Smooth muscle cell (in vitro differentiated cells): Measurements from ENCODE around the gene EXTL1. TPM values are rescaled to one million over a fixed set of nuclear protein-coding genes. Genes with fewer than 3 reads are reported as not detected.

Experiments
- DNase-seq: peaks from one replicate; lab custom pipeline; 2025; ENCODE audit not compliant: unreplicated experiment; lab: John Stamatoyannopoulos, UW
- H2AFZ ChIP-seq: fragments of 200-600 bp; sonication (generic); 2 replicates; pipeline ENCODE4 v1.6.0; 2016; ENCODE audit warnings: antibody characterized with exemption, low read depth, mild to moderate bottlenecking
- H3F3A ChIP-seq: fragments of 200-600 bp; sonication (generic); 2 replicates; pipeline ENCODE4 v1.6.0; 2017; ENCODE audit warnings: antibody characterized with exemption, low read depth
- H3K27ac ChIP-seq: fragments of 200-600 bp; sonication (generic); 2 replicates; pipeline ENCODE4 v1.5.1; 2016; ENCODE audit warnings: low read depth, mild to moderate bottlenecking
- H3K27me3 ChIP-seq: fragments of 200-600 bp; sonication (generic); 2 replicates; pipeline ENCODE4 v1.6.1; 2016; ENCODE audit warnings: low read depth, mild to moderate bottlenecking
- H3K36me3 ChIP-seq: fragments of 200-600 bp; sonication (generic); 2 replicates; pipeline ENCODE4 v1.5.1; 2016; ENCODE audit warnings: low read depth
- H3K4me1 ChIP-seq: fragments of 200-600 bp; sonication (generic); 2 replicates; pipeline ENCODE4 v1.5.1; 2016; ENCODE audit warnings: low read depth
- H3K4me2 ChIP-seq: fragments of 200-600 bp; sonication (generic); 2 replicates; pipeline ENCODE4 v1.6.0; 2016; ENCODE audit warnings: mild to moderate bottlenecking
- H3K4me3 ChIP-seq: fragments of 200-600 bp; sonication (generic); 2 replicates; pipeline ENCODE4 v1.5.1; 2016; ENCODE audit warnings: mild to moderate bottlenecking
- H3K79me2 ChIP-seq: fragments of 200-600 bp; sonication (generic); 2 replicates; pipeline ENCODE4 v1.6.0; 2016; ENCODE audit warnings: low read depth, mild to moderate bottlenecking
- H3K9ac ChIP-seq: fragments of 200-600 bp; sonication (generic); 2 replicates; pipeline ENCODE4 v1.6.0; 2016; ENCODE audit warnings: low read depth
- H3K9me3 ChIP-seq: fragments of 200-600 bp; sonication (generic); replicated peaks from 2 replicates; pipeline ENCODE4 v1.5.1; 2016; ENCODE audit warnings: low read depth
- H4K20me1 ChIP-seq: fragments of 200-600 bp; sonication (generic); 2 replicates; pipeline ENCODE4 v1.6.0; 2016; ENCODE audit warnings: low read depth
- WGBS: methylation state at CpG from one replicate; pipeline ENCODE4 v1.1.7; 2016; ENCODE audit warnings: low lambda C conversion rate; 5-methylcytosine and 5-hydroxymethylcytosine counted together
- polyA plus RNA-seq: library from polyadenylated mRNA; unstranded; fragments of >200 nt; fragmentation: Nextera tagmentation; extraction: Ambion mirVana; gene quantifications from 2 replicates; pipeline ENCODE4 v1.2.1, GENCODE V29; 2016
- total RNA-seq: library from RNA; depleted of rRNA; stranded (reverse); fragments of >200 nt; gene quantifications from 2 replicates; pipeline ENCODE4 v1.2.3, GENCODE V29; 2014
- TF ChIP-seq, protein P1 (sequence below): fragments of 200-600 bp; sonication (generic); IDR thresholded peaks from 2 replicates; pipeline ENCODE4 v1.5.1; 2017; ENCODE audit warnings: borderline replicate concordance, mild to moderate bottlenecking, antibody characterized with exemption; ENCODE audit not compliant: insufficient read depth, poor library complexity, severe bottlenecking

EXTL1 gene
- total and polyA plus RNA-seq, 2 experiments from 2014 or later: 11.2 to 25.8 TPM

DNA sequence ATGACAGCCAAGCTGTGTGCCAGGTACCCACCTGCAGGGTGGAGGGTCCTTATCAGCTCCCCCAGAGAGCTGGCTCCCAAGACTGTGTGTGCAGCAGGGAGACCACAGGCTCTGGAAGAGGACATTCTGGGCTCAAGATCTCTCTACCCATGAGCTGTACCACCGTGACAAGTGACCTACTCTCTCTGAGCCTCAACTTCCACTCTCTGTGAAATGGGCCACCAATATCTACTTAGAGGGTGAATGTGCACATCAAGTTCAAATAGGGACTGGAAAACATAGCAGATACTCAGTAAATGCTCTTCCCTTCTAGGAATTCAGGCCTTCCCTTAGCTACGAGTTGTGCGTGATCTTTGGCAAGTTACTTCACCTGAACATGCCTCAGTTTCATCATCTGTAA lies 22.8 kb downstream of the EXTL1 start:
- Histone ChIP-seq H3F3A (no peaks in the 10 kb centered on the region), H3K4me3 (no peak overlapping the region), H3K27me3 (peaks cover 65% of the 10 kb centered on the region), H3K4me2 (no peak overlapping the region), H3K27ac (no peak overlapping the region), H2AFZ (no peak overlapping the region), H4K20me1 (no peaks in the 10 kb centered on the region), H3K36me3 (no peaks in the 10 kb centered on the region), H3K79me2 (no peaks in the 10 kb centered on the region), H3K9me3 (no peaks in the 10 kb centered on the region), H3K9ac (no peak overlapping the region), H3K4me1 (peaks cover 9% of the 10 kb centered on the region)
- 95% methylated on average over 3 of the region's 3 CpGs for WGBS
- no peak for DNase-seq
- TF ChIP-seq, protein P1, sequence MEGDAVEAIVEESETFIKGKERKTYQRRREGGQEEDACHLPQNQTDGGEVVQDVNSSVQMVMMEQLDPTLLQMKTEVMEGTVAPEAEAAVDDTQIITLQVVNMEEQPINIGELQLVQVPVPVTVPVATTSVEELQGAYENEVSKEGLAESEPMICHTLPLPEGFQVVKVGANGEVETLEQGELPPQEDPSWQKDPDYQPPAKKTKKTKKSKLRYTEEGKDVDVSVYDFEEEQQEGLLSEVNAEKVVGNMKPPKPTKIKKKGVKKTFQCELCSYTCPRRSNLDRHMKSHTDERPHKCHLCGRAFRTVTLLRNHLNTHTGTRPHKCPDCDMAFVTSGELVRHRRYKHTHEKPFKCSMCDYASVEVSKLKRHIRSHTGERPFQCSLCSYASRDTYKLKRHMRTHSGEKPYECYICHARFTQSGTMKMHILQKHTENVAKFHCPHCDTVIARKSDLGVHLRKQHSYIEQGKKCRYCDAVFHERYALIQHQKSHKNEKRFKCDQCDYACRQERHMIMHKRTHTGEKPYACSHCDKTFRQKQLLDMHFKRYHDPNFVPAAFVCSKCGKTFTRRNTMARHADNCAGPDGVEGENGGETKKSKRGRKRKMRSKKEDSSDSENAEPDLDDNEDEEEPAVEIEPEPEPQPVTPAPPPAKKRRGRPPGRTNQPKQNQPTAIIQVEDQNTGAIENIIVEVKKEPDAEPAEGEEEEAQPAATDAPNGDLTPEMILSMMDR: no peak

DNA sequence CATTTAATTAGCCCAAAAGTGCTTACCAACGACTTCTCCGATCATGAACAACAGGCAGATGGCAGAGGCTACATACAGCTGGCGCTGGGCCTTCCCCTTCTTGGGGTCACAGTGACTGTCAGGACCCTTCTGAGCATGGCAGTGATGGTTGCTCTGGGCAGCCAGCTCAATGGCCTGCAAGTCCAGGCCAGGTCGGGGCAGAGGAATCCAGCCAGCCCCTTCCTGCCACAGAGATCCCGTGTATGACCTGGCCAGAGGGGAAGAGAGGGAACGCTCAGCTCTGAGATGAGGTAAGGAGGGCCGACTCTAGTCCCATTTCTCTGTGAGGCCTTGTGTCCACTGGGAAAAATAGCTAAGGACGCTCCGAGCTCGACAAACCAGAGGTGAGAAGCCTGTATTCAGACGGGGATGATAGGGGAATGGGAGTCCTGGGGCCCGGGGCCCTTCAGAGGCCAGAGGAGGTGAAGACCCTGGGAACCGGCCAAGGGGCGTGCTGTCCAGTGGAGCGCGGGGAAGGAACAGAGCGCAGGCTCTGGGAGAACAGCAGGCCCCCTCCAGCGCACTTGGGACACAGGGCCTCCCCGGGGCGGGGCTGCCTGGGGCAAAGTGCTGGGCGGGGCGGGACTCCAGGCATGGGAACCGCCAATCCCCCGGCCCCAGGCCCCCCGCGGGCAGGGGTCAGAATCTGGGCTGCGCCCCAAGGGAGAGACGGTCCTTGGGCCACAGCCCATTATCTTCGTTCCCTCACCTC lies 23.6 kb downstream of the EXTL1 start:
- WGBS: 72% methylated on average over 13 of the region's 29 CpGs

DNA sequence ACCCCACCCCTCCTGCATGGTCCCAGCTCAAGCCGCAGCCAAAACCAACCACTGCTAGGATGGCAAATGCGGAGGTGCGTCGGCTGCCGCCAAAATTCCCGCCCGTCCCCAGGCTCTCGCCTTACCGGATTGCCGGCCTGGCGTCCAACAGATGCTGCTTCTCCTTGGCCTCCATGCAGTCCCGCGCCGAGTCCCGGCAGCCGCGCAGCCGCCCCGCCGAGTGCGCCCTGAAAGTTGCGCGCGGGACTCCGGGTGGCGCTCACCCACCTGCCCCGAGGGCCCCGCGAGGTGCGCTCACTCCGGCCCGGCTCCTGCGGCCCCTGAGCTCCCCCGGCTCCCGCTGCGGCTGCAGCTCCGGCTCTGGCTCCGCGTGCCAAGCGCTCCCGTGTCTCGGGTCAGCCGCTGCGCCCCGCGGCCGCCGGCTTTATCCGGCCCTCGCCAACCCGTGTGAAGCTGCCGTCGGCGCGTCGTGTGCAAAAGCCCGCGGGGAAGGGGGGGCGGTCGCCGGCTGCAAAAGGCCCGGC lies 24.2 kb downstream of the EXTL1 start, which contains the start of gene SLC30A2:
Gene SLC30A2 (minus strand): TSS at position 397 of the 524 bp plus-strand sequence. CDS start 222 bp downstream, at position 175.
- no peaks in the 10 kb centered on the region for H4K20me1 ChIP-seq
- H3K9me3 ChIP-seq: no peaks in the 10 kb centered on the region
- no peak within 1 kb of the TSS for H3K9ac ChIP-seq
- no peak within 1 kb of the TSS for H2AFZ ChIP-seq
- H3K36me3 ChIP-seq: no peaks in the 10 kb centered on the region
- H3K4me1 ChIP-seq: peaks cover 9% of the 10 kb centered on the region
- H3K27me3 ChIP-seq: peaks cover 65% of the 10 kb centered on the region
- no peaks in the 10 kb centered on the region for H3F3A ChIP-seq
- no peak within 1 kb of the TSS for H3K27ac ChIP-seq
- peak within 1 kb of the TSS; percentile 34 for H3K4me3 ChIP-seq
- H3K79me2 ChIP-seq: no peaks in the 10 kb centered on the region
- peak within 1 kb of the TSS; percentile 81 for H3K4me2 ChIP-seq
- WGBS: 3% methylated on average over 45 of the region's 62 CpGs
- no peak for DNase-seq
- TF ChIP-seq, protein P1: no peak

More for the DNA sequence above, 23.6 kb downstream of the EXTL1 start:
- Histone ChIP-seq H3K4me3 (no peak overlapping the region), H3F3A (no peaks in the 10 kb centered on the region), H3K4me1 (peaks cover 9% of the 10 kb centered on the region), H2AFZ (no peak overlapping the region), H3K27ac (no peak overlapping the region), H4K20me1 (no peaks in the 10 kb centered on the region), H3K9me3 (no peaks in the 10 kb centered on the region), H3K9ac (no peak overlapping the region), H3K27me3 (peaks cover 65% of the 10 kb centered on the region), H3K79me2 (no peaks in the 10 kb centered on the region), H3K36me3 (no peaks in the 10 kb centered on the region), H3K4me2 (peak overlapping the region; percentile 81)
- DNase-seq: no peak
- TF ChIP-seq, protein P1: no peak
